NCI-H2196 (cell line): Measurements from ENCODE around the gene MFAP4.

Experiments
- DNase-seq: peaks from one replicate; lab custom pipeline; 2025; ENCODE audit not compliant: unreplicated experiment; lab: John Stamatoyannopoulos, UW

The MFAP4 gene, protein sequence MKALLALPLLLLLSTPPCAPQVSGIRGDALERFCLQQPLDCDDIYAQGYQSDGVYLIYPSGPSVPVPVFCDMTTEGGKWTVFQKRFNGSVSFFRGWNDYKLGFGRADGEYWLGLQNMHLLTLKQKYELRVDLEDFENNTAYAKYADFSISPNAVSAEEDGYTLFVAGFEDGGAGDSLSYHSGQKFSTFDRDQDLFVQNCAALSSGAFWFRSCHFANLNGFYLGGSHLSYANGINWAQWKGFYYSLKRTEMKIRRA

DNA sequence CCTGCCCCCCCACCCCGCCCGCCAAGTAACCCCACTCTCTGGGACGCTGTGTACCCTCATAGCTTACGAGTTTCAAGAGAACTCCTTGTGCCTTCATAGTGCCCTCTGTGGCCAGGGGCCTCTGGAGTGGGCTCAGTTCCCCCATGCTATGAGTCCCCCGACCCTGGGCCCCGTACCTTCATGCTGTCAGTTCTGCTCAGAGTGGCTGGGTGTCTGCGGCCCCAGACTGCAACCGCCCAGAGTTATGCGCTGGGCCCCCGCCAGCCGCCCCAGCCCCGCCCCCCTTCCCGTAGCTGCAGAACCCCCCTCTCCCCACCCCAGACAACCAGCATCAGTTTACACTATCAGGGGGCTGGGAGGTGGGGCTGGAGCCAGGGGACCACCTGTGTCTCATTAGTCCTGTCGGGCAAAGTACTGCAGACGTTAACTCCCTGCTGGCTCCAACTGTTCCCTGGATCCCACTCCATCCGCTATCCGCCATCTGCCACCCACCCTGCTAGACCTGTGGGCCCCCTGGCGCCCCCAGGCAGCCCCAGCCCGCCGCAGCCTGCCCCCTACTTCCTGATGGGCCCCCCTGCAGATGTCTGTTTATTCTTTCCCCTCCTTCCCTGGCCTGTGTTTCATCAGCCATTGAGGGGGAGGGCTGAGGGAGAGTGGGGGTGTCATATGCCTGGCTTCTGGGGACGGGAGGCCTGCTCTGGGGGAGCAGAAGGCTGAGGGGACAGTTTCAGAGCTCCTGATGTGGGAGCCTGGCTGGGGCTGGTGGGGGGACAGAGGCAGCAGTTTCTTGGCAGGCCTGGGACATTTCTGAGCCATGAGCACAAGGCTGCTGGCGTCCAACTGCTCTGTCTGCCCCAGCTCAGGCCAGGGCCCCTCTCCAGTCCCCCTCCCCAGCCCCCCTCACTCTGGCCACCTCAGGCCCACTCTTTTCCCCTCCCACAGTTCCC is at the start of gene MFAP4:
Gene MFAP4, minus strand, starts transcription at position 217 of the 947 bp plus-strand sequence. Its CDS starts 35 bp downstream, at position 182.
- no peak for DNase-seq

DNA sequence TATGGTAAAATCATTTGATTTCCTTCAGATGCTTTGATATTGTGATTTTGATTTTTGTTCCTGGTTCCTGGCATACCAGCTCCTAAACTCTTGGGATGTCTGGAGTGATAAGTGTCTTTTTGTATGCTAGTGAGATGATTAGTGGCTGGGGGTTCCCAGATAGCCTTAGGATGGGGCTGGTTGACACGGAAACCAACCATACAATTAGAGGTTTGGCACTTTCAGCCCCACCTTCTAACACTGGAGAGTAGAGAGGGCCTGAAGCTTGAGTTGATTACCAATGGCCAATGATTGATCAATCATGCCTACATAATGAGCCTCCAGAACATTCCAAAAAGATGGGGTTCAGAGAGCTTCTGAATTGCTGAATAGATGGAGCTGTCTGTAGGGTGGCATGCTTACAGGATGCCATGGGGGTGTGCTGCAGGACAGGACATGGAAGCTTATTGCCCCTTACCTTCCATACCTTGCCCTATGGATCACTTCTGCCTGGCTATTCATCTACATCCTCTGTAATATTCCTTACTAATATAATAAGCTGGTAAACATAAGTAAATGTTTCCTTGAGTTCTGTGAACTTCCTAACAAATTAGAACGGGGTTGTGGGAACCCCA is 46.8 kb upstream of the MFAP4 start:
- DNase-seq, result no peak

GRCh38 chr17:19433255-19433654 is 46.3 kb upstream of the MFAP4 start:
- DNase-seq, result no peak

DNA sequence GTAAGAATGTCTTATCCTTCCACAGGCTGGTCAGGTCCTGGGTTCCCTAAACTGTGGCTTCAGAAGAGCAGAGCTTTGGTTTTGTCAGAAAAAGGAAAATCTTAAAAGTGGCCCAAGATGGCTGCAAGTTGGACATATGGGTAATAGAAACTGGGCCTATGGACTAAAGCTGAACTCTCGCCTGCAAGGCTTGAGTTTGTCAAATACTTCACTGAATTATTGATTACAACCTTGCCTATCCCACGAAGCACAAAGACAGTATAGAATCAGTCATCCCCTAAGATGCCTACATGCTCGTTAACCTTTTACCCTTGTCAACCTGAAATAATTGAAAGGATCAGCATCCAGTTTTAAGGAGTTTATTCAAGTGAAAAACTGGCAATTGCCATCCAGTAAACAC is 44.7 kb upstream of the MFAP4 start:
- no peak for DNase-seq

DNA sequence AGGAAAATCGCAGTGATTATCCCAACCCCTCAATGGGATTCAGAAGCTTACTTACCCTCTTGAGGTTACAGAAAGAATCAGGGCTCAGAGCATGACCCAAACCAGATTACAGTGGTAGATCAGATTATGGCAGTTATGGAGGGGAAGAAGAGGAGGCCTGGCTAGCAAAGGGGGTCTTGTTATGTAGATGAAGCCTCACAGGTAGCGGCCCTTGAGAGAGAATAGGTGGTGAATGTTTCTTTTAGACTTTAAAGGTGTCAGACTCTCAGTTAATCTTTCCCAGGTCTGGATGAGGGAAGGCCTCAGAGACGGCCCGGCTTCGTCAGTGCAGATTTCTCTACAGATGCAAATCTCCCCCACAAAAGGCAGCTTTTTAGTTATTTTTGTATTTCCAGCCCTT is 39.6 kb upstream of the MFAP4 start:
- DNase-seq, result no peak

GRCh38 chr17:19424934-19425868 is 38.2 kb upstream of the MFAP4 start:
- no peak for DNase-seq

DNA sequence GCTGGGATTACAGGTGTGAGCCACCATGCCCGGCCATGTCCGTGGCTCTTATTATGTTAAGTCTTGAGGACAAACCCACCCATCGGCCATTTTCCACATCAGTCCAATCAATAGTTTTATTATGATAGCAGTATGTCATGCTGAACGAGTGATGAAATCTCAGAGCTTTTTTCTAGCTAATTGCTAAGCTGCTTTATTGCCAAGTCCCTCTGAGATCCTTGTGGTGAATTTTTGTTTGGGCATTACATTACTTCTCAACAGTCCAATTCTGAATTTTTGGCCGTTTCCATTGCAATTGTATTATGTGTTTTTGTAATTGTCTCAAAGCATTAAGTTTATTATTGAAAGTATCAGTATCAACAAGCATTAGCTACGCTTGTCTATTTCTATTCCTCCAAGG is 34.9 kb upstream of the MFAP4 start:
- no peak for DNase-seq

DNA sequence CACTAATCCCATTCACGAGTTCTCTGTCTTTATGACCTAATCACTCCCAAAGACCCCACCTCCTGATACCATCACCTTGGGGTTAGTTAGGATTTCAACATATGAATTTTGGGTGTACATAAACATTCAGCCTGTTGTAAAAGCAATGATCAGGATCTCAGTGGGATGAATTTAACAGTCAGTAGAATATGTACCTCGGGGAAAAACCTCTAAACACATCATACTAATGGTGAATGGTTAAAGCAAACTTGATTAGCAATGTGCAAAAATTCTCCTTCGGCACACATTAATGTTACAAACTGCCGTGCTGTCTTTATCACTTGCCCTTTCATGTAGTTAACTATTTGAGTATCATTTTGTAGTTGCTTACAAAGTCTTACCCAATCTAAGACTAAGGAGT is 34.2 kb upstream of the MFAP4 start:
- DNase-seq, result no peak

GRCh38 chr17:19418251-19418992 is 31.4 kb upstream of the MFAP4 start:
- DNase-seq, result no peak

DNA sequence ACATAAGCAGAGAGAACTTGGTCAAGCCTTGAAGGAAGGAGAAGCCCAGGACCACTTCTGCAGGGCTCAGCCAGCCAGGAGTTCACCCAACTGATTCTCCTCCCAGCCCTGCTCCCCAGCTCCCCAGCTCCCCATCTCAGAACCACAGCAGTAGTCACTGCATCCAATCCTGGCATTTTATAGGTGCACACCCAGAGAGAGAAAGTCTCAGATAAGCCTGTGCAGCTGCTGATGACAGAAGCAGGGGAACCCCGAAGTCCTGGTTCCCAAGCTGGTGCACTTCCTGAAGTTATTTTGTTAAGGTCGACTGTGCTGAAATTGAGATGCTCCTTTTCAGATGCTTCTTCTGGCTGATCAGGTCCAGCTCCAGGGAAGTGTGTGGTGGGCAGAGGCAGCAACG is 30.6 kb upstream of the MFAP4 start:
- no peak for DNase-seq

DNA sequence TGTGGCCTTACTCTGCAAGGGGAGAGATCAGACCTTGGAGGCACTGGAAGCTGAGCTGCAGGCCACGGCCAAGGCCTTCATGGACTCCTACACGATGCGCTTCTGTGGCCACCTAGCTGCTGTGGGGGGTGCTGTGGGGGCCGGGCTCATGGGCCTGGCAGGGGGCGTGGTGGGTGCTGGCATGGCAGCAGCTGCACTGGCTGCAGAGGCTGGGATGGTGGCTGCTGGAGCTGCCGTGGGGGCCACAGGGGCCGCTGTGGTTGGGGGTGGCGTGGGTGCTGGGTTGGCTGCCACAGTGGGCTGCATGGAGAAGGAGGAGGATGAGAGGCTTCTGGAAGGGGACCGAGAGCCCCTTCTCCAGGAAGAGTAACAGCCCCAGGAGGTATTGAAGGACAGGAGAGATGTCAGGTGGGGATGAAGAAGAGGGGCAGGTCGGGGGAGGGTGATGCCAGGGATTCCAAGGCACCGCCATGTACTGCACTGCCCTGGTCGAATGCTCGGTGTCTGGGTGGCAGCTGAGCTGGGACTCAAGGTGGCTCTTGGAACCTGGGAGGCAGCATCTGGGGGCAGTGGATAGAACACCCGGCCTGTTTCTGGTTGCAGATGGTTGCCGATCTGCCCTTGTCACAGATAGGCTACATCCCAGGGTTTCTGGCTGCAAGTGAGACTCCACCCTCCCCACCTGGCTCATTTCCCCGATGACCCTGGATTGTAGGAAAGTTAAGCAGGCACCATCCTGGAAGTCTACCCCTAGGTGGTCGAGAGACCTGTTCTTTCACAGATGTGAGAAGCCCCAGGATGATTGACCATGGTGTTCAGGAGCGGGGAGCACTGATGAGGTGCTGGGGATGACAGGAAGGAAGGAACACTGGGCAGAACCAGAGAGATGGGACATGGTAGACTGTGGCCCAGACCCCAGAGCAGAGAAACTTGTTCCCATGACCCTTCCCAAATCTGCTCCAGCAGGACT is 29.1 kb upstream of the MFAP4 start:
- DNase-seq, result no peak

DNA sequence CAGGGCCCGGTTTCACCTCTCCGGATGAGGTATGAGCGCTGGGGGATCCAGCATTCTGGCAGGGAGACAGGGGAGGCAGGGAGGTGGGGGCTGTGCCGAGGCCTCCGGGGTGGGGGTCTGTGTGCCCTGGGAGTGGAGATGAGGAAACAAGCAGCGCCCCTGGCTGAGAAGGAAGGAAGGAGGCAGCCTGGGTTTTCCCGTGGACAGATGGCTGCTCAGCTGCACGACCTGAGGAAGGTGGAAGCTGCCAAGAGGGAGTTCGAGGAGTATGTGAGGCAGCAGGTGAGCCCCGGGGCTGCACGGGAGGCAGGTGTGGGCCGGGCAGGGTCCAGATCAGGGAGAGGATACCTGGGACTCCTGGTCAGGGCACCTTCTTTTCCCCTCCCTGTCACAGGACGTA is 28.3 kb upstream of the MFAP4 start:
- no peak for DNase-seq

- no peak for DNase-seq
Observed at GRCh38 chr17:19414396-19415280, 27.6 kb upstream of the MFAP4 start.

DNA sequence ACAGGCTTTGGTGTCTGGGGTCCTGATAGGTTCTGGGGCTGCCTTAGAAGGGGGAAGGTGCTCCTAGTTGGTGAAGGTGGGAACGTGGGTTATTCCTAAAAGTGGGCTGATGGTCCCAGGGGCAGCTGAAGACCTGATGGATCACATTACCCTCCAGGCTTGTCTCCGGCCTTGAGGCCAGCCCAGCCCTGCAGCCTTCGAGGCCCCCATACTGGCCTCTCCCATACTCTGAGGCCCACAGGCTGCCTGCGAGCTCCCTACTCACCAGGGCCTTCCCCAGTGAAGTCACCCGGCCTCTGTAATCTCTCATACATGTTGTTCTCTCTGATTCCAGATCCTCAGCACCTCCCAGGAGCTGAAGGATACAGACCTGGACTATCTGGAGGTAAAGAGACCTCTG is 26.8 kb upstream of the MFAP4 start:
- no peak for DNase-seq

DNA sequence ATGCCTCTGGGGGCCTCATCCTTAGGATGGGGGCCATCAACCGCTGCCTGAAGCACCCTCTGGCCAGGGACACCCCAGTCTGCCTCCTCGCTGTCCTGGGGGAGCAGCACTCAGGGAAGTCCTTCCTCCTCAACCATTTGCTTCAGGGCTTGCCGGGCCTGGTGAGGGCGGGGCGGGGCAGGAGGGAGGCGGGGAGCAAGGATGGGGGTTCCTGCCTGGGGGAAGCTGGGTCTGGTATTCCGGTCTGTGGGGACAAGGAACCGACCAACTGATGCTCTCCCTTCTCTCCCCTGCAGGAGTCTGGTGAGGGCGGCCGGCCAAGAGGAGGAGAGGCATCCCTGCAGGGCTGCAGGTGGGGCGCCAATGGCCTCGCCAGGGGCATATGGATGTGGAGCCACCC is 26.0 kb upstream of the MFAP4 start:
- no peak for DNase-seq

- no peak for DNase-seq
Observed at GRCh38 chr17:19412510-19412909, 25.5 kb upstream of the MFAP4 start.

GRCh38 chr17:19411631-19412030 is 24.6 kb upstream of the MFAP4 start:
- no peak for DNase-seq
